DMS53 (cell line): ENCODE measurements around the gene COX6B2.
"Not testable (repeated sequence)": the region's sequence is repeated elsewhere in the genome, so short reads cannot be mapped to it uniquely, and the experiment has no call there.

Experiments used
- DNase-seq: peaks from one replicate; lab custom pipeline; 2025; lab: John Stamatoyannopoulos, UW

COX6B2 gene, protein sequence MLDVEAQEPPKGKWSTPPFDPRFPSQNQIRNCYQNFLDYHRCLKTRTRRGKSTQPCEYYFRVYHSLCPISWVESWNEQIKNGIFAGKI

DNA sequence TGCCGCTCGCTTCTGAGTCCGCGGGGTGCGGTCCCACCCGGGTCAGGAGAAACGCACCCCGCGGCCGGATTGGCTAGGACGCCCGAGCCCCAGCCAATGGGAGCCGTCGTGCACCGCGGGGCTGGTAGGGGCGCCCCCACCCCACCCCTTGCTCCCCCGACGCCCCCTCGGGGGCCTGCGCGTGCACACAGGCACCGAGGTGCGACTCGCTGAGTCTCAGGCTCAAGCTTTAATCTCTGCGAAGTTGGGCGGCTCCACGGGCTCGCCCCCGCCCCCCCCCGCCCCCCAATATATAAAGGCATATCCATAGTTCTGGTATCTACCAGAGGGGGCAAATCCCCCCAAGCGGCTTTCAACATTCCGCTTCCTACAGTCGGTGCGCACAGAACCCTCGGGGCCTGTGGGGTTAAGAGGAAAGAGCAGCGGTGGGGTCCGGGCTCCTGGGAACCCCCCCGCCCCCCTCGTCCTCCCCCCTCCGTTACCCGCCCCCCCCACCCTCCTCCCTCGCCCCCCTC is at the start of gene COX6B2:
Gene COX6B2 (minus strand): TSS at position 22 of the 515 bp plus-strand sequence. CDS start 198 bp downstream, outside the sequence.
- DNase-seq = no peak

DNA sequence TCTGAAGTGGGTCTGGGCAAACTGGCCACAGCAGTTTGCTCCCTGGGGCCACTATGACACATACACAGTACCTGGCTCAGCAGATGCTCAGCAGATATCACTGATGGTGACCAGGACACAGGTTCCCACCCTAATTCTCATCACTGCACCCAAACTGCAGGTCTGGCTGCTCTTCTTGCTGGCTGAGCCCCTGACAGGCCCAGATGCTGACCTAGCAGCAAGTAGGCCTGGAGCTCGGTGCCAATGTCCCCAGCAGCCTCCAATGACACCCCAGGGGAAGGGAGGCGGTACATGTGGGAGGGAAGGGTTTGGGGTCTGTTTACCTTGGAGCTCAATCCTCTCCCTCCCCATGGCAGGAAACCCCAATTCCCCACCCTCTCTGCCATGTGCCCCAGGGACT is 48.0 kb upstream of the COX6B2 start:
- DNase-seq = no peak

GRCh38 chr19:55401390-55401789 is 46.9 kb upstream of the COX6B2 start:
- DNase-seq = not testable (repeated sequence)

- no peak for DNase-seq
These were observed 46.0 kb upstream of the COX6B2 start for GRCh38 chr19:55400281-55401087.

DNA sequence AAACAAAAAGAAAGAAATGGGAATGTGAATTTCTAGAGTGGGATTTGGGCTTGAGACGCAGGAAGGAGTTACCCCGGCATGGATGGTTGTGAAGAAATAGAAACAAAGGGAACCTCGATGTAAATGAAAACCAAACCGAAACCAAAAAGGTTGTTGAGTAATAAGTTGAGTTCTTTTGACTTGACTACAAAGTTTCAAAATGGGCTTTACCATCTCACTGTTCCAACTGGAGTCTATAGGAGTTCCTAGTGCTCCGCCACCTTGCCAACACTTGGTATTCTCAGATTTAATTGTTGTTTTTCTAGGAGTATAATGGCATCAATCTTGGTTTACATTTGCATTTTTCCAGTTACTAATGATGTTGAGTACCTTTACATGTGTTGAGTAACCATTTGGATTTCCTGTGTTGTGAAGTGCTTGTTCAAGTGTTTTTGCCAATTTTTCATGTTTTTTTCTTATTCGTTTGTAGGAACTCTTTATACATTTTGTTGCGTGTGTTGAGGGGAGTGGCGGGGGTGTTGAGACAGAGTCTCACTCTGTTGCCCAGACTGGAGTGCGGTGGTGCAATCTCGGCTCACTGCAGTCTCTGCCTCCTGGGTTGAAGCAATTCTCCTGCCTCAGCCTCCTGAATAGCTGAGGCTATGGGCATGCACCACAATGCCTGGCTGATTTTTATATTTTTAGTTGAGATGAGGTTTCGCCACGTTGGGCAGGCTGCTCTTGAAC is 43.8 kb upstream of the COX6B2 start:
- DNase-seq = no peak

DNA sequence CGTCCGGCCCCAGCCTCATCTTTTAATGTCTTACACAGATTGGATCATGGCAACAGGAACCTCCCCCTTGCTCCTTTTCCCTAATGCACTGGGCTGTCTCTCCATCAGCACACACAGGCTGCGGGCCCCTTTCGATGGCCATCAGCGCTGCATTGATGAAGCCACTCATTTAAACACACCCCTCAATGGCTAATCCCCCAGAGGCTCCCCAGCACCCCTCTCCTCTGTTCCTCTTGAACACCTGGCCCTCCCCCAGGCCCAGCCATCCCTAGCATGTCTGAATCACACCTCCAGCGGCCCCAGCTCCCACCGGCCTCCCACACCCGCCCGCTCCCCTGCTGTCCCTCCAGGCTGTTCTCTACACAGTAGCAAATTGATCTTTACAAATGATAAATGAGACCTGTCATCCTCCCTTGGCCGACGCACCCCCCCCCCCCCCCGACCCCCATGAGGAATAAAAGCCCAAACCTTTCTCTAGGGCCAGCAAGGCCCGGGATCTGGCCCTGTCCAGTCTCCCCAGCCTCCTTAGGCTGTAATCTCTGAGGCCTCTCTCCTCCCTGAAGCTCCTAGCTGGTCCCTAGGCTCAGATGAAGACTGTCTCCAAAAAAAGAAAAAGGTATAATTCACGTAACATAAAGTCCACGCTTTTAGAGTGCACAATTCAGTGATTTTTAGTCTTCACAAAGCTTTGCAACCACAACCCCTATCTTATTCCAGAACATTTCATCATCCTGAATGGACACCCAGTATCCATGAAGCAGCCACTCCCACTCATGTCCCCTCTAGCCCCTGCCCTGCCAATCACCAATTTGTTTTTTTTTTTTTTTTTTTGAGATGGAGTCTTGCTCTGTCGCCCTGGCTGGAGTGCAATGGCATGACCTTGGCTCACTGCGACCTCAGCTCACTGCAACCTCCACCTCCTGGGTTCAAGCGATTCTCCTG is 38.6 kb upstream of the COX6B2 start:
- DNase-seq = no peak

DNA sequence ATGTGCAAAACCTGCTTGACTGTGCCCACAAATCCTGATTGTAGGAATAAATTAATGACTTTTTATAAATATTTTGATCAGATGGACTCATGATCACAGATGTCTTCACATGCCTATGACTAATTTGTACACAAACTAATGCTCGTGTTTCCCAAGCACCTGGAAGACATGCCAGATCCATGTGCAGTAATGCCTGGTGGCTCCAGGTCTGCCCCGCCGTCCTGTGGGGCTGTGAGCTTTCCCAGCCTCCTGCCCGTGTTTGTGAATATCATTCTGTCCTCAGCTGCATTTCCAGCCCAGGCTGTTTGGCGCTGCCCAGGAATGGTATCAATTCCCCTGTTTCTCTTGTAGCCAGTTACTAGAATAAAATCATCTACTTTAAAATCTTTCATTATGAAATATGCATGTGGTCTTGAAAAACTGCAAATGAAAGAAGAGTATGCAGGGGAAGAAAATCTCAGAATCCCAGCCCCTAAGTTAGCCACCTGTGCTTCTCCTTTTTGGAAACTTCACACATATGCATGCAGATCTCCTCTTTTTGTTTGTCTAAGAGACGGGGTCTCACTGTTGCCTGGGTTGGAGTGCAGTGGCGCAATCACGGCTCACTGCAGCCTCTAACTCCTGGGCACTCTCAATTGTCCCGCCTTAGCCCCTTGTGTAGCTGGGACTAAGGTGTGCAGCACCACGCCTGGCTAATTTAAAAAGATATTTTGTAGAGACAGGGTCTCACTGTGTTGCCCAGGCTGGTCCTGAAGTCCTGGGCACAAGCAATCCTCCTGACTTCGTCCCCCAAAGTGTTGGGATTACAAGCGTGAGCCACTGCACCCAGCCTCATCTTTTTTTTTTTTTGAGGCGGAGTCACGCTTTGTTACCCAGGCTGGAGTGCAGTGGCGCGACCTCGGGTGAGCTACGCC is 37.4 kb upstream of the COX6B2 start:
- DNase-seq = peak; percentile 59

DNA sequence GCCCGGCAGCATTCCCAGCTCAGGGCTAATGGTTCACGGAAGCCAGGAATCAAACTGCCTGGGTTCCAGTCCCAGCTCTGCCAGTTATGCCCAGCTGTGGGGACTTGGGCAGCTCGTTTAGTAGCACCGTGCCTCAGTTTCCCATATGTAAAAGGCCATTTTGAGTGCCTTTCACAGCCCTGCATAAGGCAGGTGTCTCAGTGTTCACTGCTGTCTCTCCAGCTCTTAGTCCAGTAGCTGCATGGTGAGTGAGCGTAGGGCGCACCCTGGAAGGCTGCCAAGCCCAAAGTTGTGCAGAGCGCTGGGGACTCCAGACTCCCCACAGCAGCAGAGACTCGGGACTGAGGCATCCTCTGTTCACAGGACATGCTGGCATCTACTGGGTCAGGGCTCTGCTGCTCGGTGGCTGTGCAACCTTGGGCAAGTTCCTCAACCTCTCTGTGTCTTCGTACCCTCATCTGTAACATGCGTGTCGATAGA is 36.7 kb upstream of the COX6B2 start:
- DNase-seq = peak; percentile 50

DNA sequence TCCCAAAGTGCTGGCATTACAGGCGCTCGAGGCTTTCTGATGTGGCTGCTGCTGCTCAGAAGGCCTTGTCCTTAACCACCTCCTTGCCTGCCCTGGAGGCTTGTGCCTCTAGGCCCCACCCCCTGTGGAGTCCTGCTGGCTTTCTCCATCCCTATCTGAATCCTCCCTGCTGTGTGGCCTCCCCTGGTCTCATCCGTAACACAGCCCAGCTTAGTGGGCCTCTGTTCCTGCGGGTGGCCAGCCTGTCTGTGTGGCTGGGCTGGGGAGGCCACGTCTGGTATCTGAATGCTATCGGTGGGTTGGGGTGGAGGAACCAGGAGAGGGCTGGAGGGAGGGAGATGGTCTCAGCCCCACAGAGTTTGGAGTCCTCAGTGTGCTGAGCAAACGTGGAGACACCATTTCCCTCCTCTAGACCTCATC is 36.0 kb upstream of the COX6B2 start:
- peak; percentile 43 for DNase-seq

GRCh38 chr19:55389386-55390317 is 35.1 kb upstream of the COX6B2 start:
- no peak for DNase-seq

DNA sequence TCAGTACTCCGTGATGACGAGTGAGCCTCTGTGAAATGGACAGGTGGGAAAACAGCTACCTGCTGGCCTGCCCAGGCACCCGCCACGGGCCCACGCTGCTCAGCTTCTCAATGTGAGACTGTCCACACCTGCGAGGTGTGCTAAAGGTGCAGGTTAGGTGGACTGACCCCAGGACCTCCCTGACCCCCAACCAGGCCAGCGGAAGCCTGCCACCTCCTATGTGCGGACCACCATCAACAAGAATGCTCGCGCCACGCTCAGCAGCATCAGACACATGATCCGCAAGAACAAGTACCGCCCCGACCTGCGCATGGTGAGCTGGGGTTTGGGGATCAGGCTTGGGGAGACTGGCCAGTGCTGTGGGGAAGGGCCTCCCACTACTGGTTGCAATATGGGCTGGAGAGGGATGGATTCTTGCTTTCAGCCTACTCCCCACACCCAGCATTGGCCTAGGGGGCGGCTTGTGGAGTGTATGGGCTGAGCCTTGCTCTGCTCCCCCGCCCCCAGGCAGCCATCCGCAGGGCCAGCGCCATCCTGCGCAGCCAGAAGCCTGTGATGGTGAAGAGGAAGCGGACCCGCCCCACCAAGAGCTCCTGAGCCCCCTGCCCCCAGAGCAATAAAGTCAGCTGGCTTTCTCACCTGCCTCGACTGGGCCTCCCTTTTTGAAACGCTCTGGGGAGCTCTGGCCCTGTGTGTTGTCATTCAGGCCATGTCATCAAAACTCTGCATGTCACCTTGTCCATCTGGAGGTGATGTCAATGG is 33.4 kb upstream of the COX6B2 start:
- no peak for DNase-seq

DNA sequence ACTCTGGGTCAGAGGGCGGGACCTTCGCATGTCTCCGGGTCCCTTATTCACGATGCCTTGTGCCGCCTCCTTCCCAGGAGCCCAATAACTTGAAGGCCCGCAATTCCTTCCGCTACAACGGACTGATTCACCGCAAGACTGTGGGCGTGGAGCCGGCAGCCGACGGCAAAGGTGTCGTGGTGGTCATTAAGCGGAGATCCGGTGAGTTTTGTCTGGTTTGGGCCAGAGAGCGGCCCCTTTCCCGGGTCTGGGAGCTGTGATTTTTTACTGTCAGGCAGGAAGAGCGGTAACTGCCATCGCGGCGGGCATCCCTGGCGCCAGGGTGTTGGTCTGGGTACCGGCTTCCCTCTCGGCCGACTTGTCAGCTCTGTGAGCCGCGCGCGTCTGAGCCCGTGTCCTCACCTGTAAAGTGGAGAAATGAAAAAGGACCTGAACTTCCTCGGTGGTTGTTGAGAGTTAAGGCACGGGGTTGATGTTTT is 32.0 kb upstream of the COX6B2 start:
- peak; percentile 49 for DNase-seq

DNA sequence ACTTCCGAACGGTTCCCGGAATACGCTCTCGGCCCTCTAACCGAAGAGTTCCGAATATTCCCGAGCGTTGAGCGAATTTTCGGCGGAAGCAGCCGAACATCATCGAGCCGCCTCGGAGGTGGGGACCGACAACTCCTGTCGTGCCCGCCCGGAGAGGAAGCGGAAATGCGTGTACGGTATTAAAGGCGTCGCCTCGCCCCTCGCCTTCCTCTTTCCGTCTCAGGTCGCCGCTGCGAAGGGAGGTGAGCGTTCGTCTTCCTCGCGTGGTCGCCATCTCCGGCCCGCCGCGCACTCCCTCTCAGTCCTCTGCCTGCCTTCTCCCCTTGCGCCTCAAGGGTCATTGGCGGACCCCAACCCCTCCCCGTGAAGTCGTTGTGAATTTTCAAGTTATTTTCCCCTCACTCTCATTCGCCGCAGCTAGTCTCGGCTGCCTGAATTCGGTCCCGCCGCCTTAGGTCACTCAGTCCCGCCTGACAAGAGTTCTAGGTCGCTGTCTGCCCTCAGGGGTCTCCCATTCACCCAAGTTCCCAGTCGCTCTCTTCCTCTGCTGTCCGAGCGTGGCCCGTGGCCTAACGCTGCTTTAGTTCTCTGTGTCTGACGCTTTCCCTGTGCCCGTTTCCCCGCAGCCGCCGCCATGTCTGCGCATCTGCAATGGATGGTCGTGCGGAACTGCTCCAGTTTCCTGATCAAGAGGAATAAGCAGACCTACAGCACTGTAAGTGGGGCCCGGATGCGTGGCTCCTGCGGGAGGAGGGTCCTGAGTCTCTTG is 31.4 kb upstream of the COX6B2 start, which contains the start of gene RPL28:
Gene RPL28 (plus strand): TSS at position 209 of the 769 bp plus-strand sequence. CDS start 426 bp downstream, at position 635.
- DNase-seq = peak; percentile 99

DNA sequence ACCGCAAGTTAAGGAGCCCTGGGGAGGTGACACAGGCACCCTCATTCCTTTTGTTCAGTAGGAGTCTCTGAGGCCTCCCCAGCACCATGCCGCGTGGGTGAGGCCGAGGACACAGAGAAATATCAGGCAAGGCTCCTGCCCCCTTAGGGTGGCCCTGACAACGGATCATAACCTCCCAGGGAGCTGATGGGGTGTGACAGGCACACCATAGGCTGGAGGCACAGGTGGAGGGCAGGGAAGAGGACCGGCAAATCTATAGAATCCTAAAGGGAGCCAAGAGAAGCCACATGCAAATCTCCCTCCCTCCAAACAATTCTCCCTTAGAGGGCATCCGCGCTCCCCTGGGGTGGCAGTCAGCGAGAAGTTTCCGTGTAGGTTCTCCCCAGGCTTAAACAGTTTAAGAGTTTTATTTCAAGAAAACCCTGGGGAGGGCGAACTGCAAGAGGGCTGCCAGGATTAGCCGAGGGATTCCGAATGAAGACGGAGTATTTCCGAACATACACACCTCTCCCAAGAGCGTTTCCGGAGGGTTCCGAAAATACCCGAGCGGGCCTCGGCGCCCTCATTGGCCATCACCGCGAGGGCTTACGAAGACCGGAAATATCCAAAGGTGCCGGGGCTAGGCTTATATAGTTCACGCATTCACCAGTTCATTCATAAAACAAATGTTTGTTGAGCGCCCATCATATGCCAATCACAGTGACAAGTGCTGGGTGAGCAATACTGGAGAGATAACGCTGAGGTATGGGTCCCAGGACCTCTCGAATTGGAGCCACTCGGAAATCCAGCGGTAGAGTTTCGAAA is 30.6 kb upstream of the COX6B2 start:
- peak; percentile 98 for DNase-seq

DNA sequence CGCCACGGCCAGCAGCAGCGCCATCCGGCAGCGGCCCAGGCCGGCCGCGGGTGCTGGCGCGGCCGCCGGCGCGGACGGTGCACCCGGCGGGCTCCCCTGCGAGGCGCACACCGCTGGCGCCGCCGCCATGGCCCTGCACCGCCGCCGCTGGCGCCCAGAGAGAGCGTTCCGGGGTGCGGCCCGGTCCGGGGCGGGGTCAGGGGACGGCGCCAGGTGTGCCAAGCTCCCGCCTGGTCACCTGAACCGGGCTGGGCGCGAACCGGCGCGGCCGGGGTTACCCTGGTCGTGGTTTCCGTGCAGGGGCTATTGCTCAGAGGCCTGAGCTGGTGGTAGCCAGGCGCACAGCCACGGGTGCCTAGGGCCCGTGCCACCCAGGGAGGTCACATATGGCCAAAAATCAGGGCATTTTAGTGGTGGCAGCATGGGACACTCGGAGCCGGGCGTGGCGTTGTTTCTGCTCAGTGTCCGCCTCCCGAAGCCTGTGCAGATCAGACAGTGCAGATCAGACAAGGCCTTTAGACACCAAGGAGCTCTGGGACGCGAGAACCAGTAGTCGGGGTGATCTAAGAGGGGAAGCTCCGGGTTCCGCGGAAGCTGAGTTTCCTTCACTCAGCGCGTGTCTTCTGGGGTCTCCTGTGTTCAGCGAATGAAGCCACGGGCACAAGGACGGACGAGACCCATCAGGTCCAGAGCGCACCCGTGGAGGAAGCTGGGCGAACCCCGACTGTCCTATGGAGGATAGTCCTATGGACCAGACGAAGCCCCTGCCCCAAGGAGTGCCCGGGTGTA is 29.8 kb upstream of the COX6B2 start, which contains the start of gene TMEM238:
Gene TMEM238 (minus strand): TSS at position 162 of the 789 bp plus-strand sequence. CDS start 33 bp downstream, at position 129.
- peak; percentile 85 for DNase-seq
